Prostate gland (tissue), 2 donors: ENCODE results near the gene MIP.

Experiments used
- CTCF ChIP-seq, 4 experiments: fragments of 200-600 bp in 2 of 4; fragments of 450-650 bp in 2 of 4; sonication (generic) in 2 of 4; IDR thresholded peaks; 1 replicate in 3 of 4; 2 replicates in 1 of 4; pipeline ENCODE4 v1.5.1; 2016 to 2019; ENCODE audit warnings: antibody characterized with exemption in 4 of 4, mild to moderate bottlenecking in 2 of 4, moderate library complexity in 2 of 4
- POLR2A ChIP-seq: fragments of 450-650 bp; IDR thresholded peaks from one replicate; pipeline ENCODE4 v1.6.1; 2016; ENCODE audit warnings: antibody characterized with exemption, mild to moderate bottlenecking

- TF ChIP-seq CTCF (IDR thresholded peaks at IDR 0.05) (no peak), POLR2A (no peak)
These were observed 8.1 kb upstream of the MIP start for GRCh38 chr12:56462565-56462964.
